ENCODE measurements around the gene ASB6. TPM values are rescaled to one million over a fixed set of nuclear protein-coding genes. Genes with fewer than 3 reads are reported as not detected.

Gene ASB6
- total RNA-seq, 5 donors from 2014 or later (not counting 1 experiment from before 2014, with no cell fraction given) = 28.3 to 35.2 (median 30.8) TPM

DNA sequence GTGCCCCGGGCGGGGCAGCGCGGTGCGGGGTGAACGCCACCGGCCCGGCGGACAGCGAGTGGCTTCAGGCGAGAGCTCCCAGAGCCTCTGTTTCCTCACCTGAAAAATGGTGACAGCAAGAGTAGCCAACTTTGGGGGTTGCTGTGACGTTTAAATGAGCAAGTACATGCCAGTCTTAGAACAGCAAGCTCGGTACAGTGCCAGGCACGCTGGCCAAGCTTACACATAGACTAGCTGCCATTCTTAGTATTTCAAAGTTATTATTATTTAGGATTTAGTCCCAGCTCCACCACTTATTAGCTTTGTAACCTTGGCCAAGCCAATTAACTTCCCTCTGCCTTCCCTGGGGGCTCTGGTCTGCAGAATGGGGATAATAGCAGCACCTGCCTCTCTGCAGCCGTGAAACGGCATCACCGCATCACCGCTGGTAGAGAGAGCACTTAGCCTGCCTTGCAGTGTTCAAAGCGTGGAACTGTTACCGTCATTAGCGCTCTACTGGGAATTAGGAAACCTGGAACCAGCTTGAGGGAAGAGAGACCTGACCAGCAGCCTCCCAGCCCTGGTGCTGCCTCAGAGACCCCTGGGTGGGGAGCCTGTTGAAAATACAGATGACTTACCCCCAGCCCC lies 21.2 kb downstream of the ASB6 start, which contains the start of gene C9orf50:
TSS of gene C9orf50 (minus strand) at position 433 of the 627 bp plus-strand sequence. CDS start 527 bp downstream, outside the sequence.
- Histone ChIP-seq H3K36me3 (ENCODE audit: control insufficient read depth in 2 of 2, extremely low read depth in 1 of 2, insufficient read depth in 1 of 2, low read length in 1 of 2) (no peaks in the 10 kb centered on the region), H3K9me3 (no peaks in the 10 kb centered on the region), H3K27me3 (replicated peaks in 1 of 2; ENCODE audit: control insufficient read depth in 2 of 2, extremely low read depth in 1 of 2, insufficient read depth in 2 of 2, low read length in 1 of 2) (peaks cover 0 to 35% of the 10 kb centered on the region in 2 experiments), H3K27ac (ENCODE audit: low read length) (no peak within 1 kb of the TSS), H3K4me3 (ENCODE audit: control insufficient read depth in 1 of 2, extremely low read depth in 1 of 2, low read length in 1 of 2) (peak within 1 kb of the TSS in 1 of 2 donors; percentile 41), H3K4me1 (ENCODE audit: control insufficient read depth in 1 of 2, extremely low read depth in 1 of 2, insufficient read depth in 2 of 2, low read length in 2 of 2) (peaks cover 7 to 33% of the 10 kb centered on the region in 2 experiments)
- 42% methylated on average over 18 of the region's 21 CpGs for WGBS (ENCODE audit: insufficient coverage)
- Mint-ChIP-seq H3K36me3 (no peaks in the 10 kb centered on the region), H3K27ac (no peak within 1 kb of the TSS), H3K4me3 (peak within 1 kb of the TSS; percentile 24 to 45 (median 44)), H3K9me3 (no peaks in the 10 kb centered on the region), H3K27me3 (peaks cover 18 to 38% of the 10 kb centered on the region in 2 donors), H3K4me1 (peaks cover 20 to 32% (median 25%) of the 10 kb centered on the region in 3 donors)
- DNase-seq = no peak
- ChIA-PET POLR2A (interaction anchor here in 1 of 2 donors (0.5 kb wide), 1 partner anchor 442 kb away, joined by 3 read pairs; the partner anchor contains the start of gene IER5L), CTCF (interaction anchor here in 1 of 2 donors (1.3 kb wide), 1 partner anchor 489 kb away, joined by 4 read pairs; no protein-coding TSS in a partner anchor)
- ATAC-seq (replicated peaks in 1 of 4) = no peak

DNA sequence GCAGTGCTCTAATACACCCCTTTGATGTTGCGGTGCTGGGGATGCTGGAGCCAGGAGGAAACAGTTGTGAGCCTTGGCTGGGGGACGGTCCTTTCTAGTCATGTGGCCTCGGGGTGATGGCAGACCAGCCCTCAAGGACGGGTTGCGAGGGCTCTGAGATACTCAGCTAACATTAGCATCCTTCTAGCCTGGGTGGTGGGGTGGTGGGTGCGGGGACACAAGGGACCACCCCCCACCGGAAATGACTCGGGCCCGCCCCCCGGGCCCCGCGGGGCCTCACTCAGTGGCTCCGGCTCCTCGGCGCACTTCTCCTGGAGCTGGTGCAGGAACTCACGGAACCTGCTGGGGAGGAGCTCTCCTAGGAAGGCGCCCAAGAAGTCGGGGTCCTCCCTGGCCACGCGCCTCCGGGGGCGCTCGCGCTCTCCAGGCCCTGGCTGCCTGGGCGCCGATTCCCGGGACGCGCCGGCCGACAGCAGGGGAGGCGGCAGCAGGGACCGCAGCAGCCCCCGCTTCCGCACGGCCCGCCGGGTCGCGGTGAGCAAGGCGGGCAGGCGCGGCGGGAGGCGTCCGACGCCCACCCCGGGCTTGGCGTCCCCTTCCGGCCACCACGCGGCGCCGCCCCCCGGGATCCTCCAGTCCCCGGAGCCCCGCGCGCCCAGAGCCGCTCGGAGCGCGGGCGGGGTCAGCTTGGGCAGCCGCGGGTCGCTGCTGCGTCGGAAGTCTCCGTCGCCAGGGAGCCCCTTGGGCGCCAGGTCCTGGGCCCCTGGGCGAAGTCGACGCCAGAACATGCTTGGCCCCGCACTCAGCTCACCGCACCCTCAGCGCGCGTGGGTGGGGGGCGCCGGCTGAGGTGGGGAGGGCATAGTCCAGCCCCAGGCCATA lies 21.9 kb downstream of the ASB6 start:
- peaks cover 0 to 42% of the 10 kb centered on the region in 2 experiments for H3K27me3 ChIP-seq (replicated peaks in 1 of 2; ENCODE audit: control insufficient read depth in 2 of 2, extremely low read depth in 1 of 2, insufficient read depth in 2 of 2, low read length in 1 of 2)
- 1% methylated on average over 58 of the region's 82 CpGs for WGBS (ENCODE audit: insufficient coverage)
- no peak overlapping the region for H3K27ac ChIP-seq (ENCODE audit: low read length)
- Mint-ChIP-seq H3K27me3 (peaks cover 18 to 38% of the 10 kb centered on the region in 2 donors), H3K36me3 (no peaks in the 10 kb centered on the region), H3K4me1 (peaks cover 14 to 27% (median 21%) of the 10 kb centered on the region in 3 donors), H3K27ac (no peak overlapping the region), H3K4me3 (peak overlapping the region in 2 of 3 donors; percentile 17 to 35), H3K9me3 (no peaks in the 10 kb centered on the region)
- DNase-seq (peak in 1 of 35 experiments; percentile 39), ATAC-seq (replicated peaks in 1 of 4) (peak in 2 of 4 experiments; percentile 10 to 36)
- ChIA-PET POLR2A (no interaction called here), CTCF (interaction anchor here (0.5 to 1.3 kb wide), 2 partner anchors 260 to 488 kb away, joined by 4 to 5 read pairs; no protein-coding TSS in a partner anchor)
- peaks cover 4 to 25% of the 10 kb centered on the region in 2 experiments for H3K4me1 ChIP-seq (ENCODE audit: control insufficient read depth in 1 of 2, extremely low read depth in 1 of 2, insufficient read depth in 2 of 2, low read length in 2 of 2)
- no peaks in the 10 kb centered on the region for H3K9me3 ChIP-seq
- peak overlapping the region in 1 of 2 donors; percentile 41 for H3K4me3 ChIP-seq (ENCODE audit: control insufficient read depth in 1 of 2, extremely low read depth in 1 of 2, low read length in 1 of 2)
- H3K36me3 ChIP-seq (ENCODE audit: control insufficient read depth in 2 of 2, extremely low read depth in 1 of 2, insufficient read depth in 1 of 2, low read length in 1 of 2) = no peaks in the 10 kb centered on the region

- H3K9me3 ChIP-seq = no peaks in the 10 kb centered on the region
- POLR2A ChIA-PET = no interaction called here
- ATAC-seq (replicated peaks in 1 of 4) = peak in 1 of 4 experiments; percentile 58
- Mint-ChIP-seq H3K36me3 (no peaks in the 10 kb centered on the region), H3K9me3 (no peaks in the 10 kb centered on the region), H3K4me1 (peaks cover 4 to 14% (median 8%) of the 10 kb centered on the region in 3 donors), H3K27me3 (peaks cover 12 to 26% of the 10 kb centered on the region in 2 donors), H3K27ac (no peak overlapping the region), H3K4me3 (no peak overlapping the region)
- H3K4me1 ChIP-seq (ENCODE audit: control insufficient read depth in 1 of 2, extremely low read depth in 1 of 2, insufficient read depth in 2 of 2, low read length in 2 of 2) = peaks cover 0 to 14% of the 10 kb centered on the region in 2 experiments
- no peaks in the 10 kb centered on the region for H3K36me3 ChIP-seq (ENCODE audit: control insufficient read depth in 2 of 2, extremely low read depth in 1 of 2, insufficient read depth in 1 of 2, low read length in 1 of 2)
- peaks cover 0 to 58% of the 10 kb centered on the region in 2 experiments for H3K27me3 ChIP-seq (replicated peaks in 1 of 2; ENCODE audit: control insufficient read depth in 2 of 2, extremely low read depth in 1 of 2, insufficient read depth in 2 of 2, low read length in 1 of 2)
- no peak overlapping the region for H3K27ac ChIP-seq (ENCODE audit: low read length)
- CTCF ChIA-PET = no interaction called here
- WGBS (ENCODE audit: insufficient coverage) = 0% methylated on average over 1 of the region's 1 CpG
- no peak overlapping the region for H3K4me3 ChIP-seq (ENCODE audit: control insufficient read depth in 1 of 2, extremely low read depth in 1 of 2, low read length in 1 of 2)
- DNase-seq = peak in 1 of 35 experiments; percentile 28
These were observed 24.8 kb downstream of the ASB6 start for GRCh38 chr9:129617167-129617566.

GRCh38 chr9:129615407-129616285 lies 26.3 kb downstream of the ASB6 start:
- H3K27ac ChIP-seq (ENCODE audit: low read length) = no peak overlapping the region
- peaks cover 3 to 11% of the 10 kb centered on the region in 2 donors for H3K27me3 Mint-ChIP-seq
- DNase-seq (no peak), ATAC-seq (replicated peaks in 1 of 4) (no peak)
- WGBS (ENCODE audit: insufficient coverage) = 77% methylated on average over 24 of the region's 31 CpGs
- CTCF ChIA-PET = interaction anchor here in 1 of 2 donors (0.6 kb wide), 1 partner anchor 292 kb away, joined by 10 read pairs; no protein-coding TSS in a partner anchor
- POLR2A ChIA-PET = no interaction called here
- H3K27me3 ChIP-seq (replicated peaks in 1 of 2; ENCODE audit: control insufficient read depth in 2 of 2, extremely low read depth in 1 of 2, insufficient read depth in 2 of 2, low read length in 1 of 2) = peaks cover 0 to 57% of the 10 kb centered on the region in 2 experiments
- peaks cover 6 to 13% (median 8%) of the 10 kb centered on the region in 3 donors for H3K4me1 Mint-ChIP-seq
- H3K9me3 ChIP-seq = no peaks in the 10 kb centered on the region
- no peak overlapping the region for H3K4me3 ChIP-seq (ENCODE audit: control insufficient read depth in 1 of 2, extremely low read depth in 1 of 2, low read length in 1 of 2)
- no peaks in the 10 kb centered on the region for H3K36me3 ChIP-seq (ENCODE audit: control insufficient read depth in 2 of 2, extremely low read depth in 1 of 2, insufficient read depth in 1 of 2, low read length in 1 of 2)
- H3K27ac Mint-ChIP-seq = no peak overlapping the region
- no peak overlapping the region for H3K4me3 Mint-ChIP-seq
- H3K36me3 Mint-ChIP-seq = no peaks in the 10 kb centered on the region
- H3K4me1 ChIP-seq (ENCODE audit: control insufficient read depth in 1 of 2, extremely low read depth in 1 of 2, insufficient read depth in 2 of 2, low read length in 2 of 2) = peaks cover 5 to 17% of the 10 kb centered on the region in 2 experiments
- H3K9me3 Mint-ChIP-seq = no peaks in the 10 kb centered on the region

DNA sequence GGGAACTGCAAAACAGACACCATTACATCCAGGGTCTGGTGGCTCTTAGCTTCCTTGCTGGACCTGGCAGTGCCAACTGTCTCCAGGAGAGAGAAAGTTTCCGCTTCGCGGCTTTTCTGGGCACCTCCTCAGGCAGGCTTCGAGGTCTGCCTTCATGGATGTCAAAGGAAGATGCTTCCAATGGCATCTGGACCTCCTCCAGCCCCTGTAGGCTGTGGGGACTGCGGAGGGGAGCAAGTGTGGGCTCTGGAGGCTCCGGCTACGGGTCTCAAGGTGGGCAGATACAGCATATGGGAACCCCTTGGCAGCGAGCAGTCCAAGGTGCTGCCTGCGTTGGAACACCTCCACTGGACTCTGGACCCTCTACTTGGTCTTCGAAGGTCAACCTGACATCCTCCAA lies 27.0 kb downstream of the ASB6 start:
- ATAC-seq (replicated peaks in 1 of 4) (no peak), DNase-seq (no peak)
- Mint-ChIP-seq H3K9me3 (no peaks in the 10 kb centered on the region), H3K27ac (no peak overlapping the region), H3K4me1 (peaks cover 8 to 13% (median 8%) of the 10 kb centered on the region in 3 donors), H3K4me3 (no peak overlapping the region), H3K27me3 (peaks cover 3 to 11% of the 10 kb centered on the region in 2 donors), H3K36me3 (no peaks in the 10 kb centered on the region)
- CTCF ChIA-PET = no interaction called here
- H3K27ac ChIP-seq (ENCODE audit: low read length) = no peak overlapping the region
- POLR2A ChIA-PET = interaction anchor here in 1 of 2 donors (0.7 kb wide), 1 partner anchor 137 kb away, joined by 4 read pairs; no protein-coding TSS in a partner anchor
- peaks cover 6 to 13% of the 10 kb centered on the region in 2 experiments for H3K4me1 ChIP-seq (ENCODE audit: control insufficient read depth in 1 of 2, extremely low read depth in 1 of 2, insufficient read depth in 2 of 2, low read length in 2 of 2)
- H3K4me3 ChIP-seq (ENCODE audit: control insufficient read depth in 1 of 2, extremely low read depth in 1 of 2, low read length in 1 of 2) = no peak overlapping the region
- H3K9me3 ChIP-seq = no peaks in the 10 kb centered on the region
- H3K27me3 ChIP-seq (replicated peaks in 1 of 2; ENCODE audit: control insufficient read depth in 2 of 2, extremely low read depth in 1 of 2, insufficient read depth in 2 of 2, low read length in 1 of 2) = peaks cover 0 to 51% of the 10 kb centered on the region in 2 experiments
- H3K36me3 ChIP-seq (ENCODE audit: control insufficient read depth in 2 of 2, extremely low read depth in 1 of 2, insufficient read depth in 1 of 2, low read length in 1 of 2) = no peaks in the 10 kb centered on the region
- 80% methylated on average over 6 of the region's 10 CpGs for WGBS (ENCODE audit: insufficient coverage)

All from T-cell (primary cell).